Adrenal gland (tissue), 5 donors: Measurements from ENCODE around the gene PLSCR2.

Experiments
- POLR2A ChIP-seq, 2 donors: fragments of 450-650 bp; IDR thresholded peaks; one replicate each; pipeline ENCODE4 v1.6.1; 2017; ENCODE audit warnings: antibody characterized with exemption in 2 of 2, mild to moderate bottlenecking in 2 of 2, moderate library complexity in 1 of 2
- TF ChIP-seq, protein P1 (sequence below), 6 experiments: fragments of 450-650 bp in 4 of 6; fragments of 200-600 bp in 2 of 6; sonication (generic) in 1 of 6; IDR thresholded peaks; 1 replicate in 5 of 6; 2 replicates in 1 of 6; pipeline versions ENCODE4 v1.5.1 to v1.8.0; 2016 to 2021; ENCODE audit warnings: antibody characterized with exemption in 6 of 6, mild to moderate bottlenecking in 2 of 6, moderate library complexity in 1 of 6
- donor health status: DM: no; HTN: no; CAD: no.

DNA sequence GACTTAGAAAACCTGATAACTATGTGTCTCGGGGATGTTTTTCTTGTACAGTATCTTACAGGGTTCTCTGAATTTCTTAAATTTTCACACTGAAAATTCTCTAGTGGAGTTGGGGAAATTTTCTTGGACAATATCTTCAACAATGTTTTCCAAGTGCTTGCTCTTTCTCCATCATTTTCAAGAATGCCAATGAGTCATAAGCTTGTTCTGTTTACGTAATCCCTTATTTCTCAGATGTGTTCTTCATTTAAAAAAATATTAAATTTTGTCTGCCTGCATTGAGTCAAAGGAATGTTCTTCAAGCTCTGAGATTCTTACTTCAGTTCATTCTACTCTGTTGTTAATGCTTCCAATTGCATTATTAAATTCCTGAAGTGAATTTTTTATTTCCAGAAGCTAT lies 21.9 kb upstream of the PLSCR2 start:
- TF ChIP-seq, protein P1, sequence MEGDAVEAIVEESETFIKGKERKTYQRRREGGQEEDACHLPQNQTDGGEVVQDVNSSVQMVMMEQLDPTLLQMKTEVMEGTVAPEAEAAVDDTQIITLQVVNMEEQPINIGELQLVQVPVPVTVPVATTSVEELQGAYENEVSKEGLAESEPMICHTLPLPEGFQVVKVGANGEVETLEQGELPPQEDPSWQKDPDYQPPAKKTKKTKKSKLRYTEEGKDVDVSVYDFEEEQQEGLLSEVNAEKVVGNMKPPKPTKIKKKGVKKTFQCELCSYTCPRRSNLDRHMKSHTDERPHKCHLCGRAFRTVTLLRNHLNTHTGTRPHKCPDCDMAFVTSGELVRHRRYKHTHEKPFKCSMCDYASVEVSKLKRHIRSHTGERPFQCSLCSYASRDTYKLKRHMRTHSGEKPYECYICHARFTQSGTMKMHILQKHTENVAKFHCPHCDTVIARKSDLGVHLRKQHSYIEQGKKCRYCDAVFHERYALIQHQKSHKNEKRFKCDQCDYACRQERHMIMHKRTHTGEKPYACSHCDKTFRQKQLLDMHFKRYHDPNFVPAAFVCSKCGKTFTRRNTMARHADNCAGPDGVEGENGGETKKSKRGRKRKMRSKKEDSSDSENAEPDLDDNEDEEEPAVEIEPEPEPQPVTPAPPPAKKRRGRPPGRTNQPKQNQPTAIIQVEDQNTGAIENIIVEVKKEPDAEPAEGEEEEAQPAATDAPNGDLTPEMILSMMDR (IDR thresholded peaks at IDR 0.05), result no peak
- TF ChIP-seq POLR2A (IDR thresholded peaks at IDR 0.05), result no peak
